IPS DF 6.9 (cell line): ENCODE data around the gene ADAMTS12.

Source experiments
- DNase-seq: peaks from one replicate; pipeline ENCODE4 v3.0.0-alpha.2; 2013; ENCODE audit warnings: low read depth, low spot score
- H3K27ac ChIP-seq: one replicate; pipeline ENCODE4 v1.5.1; 2013; ENCODE audit warnings: low read length, control low read depth
- H3K27me3 ChIP-seq: 2 replicates; pipeline ENCODE4 v1.6.1; 2013; ENCODE audit warnings: mild to moderate bottlenecking, low read length; ENCODE audit not compliant: control insufficient read depth, insufficient read depth
- H3K36me3 ChIP-seq: 2 replicates; pipeline ENCODE4 v1.6.1; 2013; ENCODE audit warnings: low read length; ENCODE audit not compliant: control insufficient read depth, insufficient read depth
- H3K4me1 ChIP-seq: 2 replicates; pipeline ENCODE4 v1.6.1; 2013; ENCODE audit warnings: low read length; ENCODE audit not compliant: control insufficient read depth, insufficient read depth
- H3K4me3 ChIP-seq: 2 replicates; pipeline ENCODE4 v1.5.1; 2013; ENCODE audit warnings: mild to moderate bottlenecking, low read length
- H3K9me3 ChIP-seq: 2 replicates; pipeline ENCODE4 v1.6.1; 2013; ENCODE audit warnings: low read length, inconsistent platforms; ENCODE audit not compliant: control insufficient read depth, insufficient read depth
- WGBS: extraction: QIAGEN DNeasy Blood & Tissue Kit; methylation state at CpG from one replicate; pipeline ENCODE4 v1.1.7; 2013; ENCODE audit warnings: mixed read lengths, missing lambda C conversion rate; ENCODE audit not compliant: insufficient read length, insufficient coverage; 5-methylcytosine and 5-hydroxymethylcytosine counted together

The ADAMTS12 gene

DNA sequence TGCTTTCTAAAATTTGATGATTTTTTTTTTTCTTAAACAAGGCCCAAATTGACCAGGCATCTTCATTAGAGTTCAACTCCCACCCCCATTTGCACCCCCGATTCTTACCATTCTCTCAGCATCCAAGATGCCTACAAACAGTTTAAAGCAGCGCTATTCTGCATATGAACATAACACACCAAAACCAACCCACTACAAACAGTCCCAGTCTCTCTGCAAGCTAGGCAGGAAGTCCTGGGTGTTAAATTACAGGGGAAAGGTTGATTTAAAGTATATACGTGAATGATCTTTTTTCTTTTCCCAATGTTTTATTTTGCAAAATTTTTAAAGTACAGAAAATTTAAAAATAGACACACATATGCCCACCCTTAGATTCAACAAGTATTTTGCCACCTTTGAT is 127.0 kb downstream of the ADAMTS12 start:
- no peak overlapping the region for H3K4me3 ChIP-seq
- no CpG with 5 or more reads among the region's 3 CpGs for WGBS
- no peaks in the 10 kb centered on the region for H3K9me3 ChIP-seq
- no peaks in the 10 kb centered on the region for H3K27me3 ChIP-seq
- no peaks in the 10 kb centered on the region for H3K36me3 ChIP-seq
- H3K4me1 ChIP-seq = peaks cover 5% of the 10 kb centered on the region; the same call in 1 of the 2 replicates
- no peak overlapping the region for H3K27ac ChIP-seq
- DNase-seq = no peak

DNA sequence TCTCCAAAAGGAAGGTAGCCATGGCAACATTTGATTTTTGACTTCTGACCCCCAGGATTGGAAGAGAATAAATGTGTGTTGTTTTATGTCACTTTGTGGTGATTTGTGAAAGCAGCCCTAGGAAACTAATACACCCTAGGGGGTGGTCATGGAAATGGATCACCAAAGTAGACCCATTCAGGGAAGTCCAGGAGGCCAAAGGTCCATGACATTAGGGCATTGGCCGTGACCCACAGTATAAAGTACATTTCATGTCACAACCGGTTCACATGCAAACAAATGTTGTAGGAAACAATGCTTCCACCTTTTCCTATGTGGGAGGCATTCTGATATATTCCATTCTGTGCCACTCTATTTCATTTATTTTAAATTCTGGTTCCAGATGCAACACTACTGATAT is 128.4 kb downstream of the ADAMTS12 start:
- Histone ChIP-seq H3K27ac (no peak overlapping the region), H3K27me3 (no peaks in the 10 kb centered on the region), H3K4me1 (peaks cover 5% of the 10 kb centered on the region; the same call in 1 of the 2 replicates), H3K36me3 (no peaks in the 10 kb centered on the region), H3K9me3 (no peaks in the 10 kb centered on the region), H3K4me3 (no peak overlapping the region)
- WGBS = no CpG with 5 or more reads among the region's 2 CpGs
- DNase-seq = no peak

DNA sequence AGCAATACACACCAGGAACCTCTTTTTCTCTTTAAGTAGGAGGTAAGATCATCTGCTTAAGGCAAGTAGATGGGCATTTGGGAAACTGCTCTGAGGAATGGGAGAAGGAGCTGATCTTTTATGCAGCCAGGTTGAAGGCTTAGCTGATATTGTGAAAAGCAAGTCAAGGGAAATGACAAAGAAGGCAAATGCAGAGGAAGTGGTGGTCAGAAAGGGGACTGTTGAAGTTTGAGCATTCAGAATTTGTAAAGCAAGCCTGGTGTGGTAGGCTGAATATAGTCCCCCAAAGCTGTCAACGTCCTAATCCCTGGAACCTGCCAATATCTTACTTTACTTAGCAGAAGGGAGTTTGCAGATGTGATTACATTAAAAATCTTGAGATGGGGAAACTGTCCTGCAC is 128.9 kb downstream of the ADAMTS12 start:
- H3K4me1 ChIP-seq = peaks cover 5% of the 10 kb centered on the region; the same call in 1 of the 2 replicates
- H3K27me3 ChIP-seq = no peaks in the 10 kb centered on the region
- no peak overlapping the region for H3K4me3 ChIP-seq

DNA sequence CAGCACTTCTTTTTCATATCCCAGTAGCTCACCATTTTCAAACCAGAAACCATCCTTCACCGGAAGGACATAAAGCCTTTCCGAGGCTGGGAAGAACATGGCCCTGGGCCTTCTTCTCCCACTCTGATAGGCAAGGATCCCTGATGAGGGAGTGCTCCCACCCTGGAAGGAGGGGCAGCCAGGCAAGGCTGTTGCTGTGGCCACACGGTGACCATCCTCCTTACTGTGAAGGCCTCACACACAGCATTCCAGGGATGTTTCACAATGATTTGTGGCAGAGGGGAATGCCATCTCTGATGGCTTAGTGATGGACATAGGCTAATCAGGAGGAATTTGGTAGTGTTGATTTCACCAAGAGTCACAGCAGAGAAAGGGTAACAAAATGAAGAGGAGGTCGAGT is 130.7 kb downstream of the ADAMTS12 start:
- H3K4me1 ChIP-seq = peaks cover 5% of the 10 kb centered on the region; the same call in 1 of the 2 replicates
- WGBS = no CpG with 5 or more reads among the region's 4 CpGs

More for the DNA sequence above, 128.9 kb downstream of the ADAMTS12 start:
- Histone ChIP-seq H3K9me3 (no peaks in the 10 kb centered on the region), H3K36me3 (no peaks in the 10 kb centered on the region), H3K27ac (no peak overlapping the region)
- DNase-seq = no peak
- no CpG with 5 or more reads among the region's 1 CpG for WGBS

DNA sequence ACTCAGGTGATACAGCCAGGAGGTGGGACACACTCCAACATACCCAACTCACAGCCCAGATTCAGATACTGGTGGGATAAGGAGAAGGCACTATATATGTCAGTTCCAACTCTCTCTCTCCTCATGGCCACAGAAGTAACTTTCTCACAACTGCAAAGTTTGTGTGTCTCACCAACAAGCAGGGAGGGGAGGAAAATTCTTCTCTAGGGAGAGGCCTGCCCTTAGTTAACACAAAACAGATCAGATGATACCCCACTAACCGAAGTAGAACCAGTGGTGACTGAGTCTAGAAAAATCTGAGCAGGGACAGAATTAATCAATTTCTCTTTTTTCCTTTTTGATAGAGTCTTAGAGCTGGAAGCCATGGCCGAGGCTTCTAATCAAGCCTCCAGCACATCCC is 133.1 kb downstream of the ADAMTS12 start:
- H3K27ac ChIP-seq = no peak overlapping the region
- H3K4me1 ChIP-seq = peaks cover 4% of the 10 kb centered on the region; the same call in 1 of the 2 replicates
- WGBS = no CpG with 5 or more reads among the region's 2 CpGs
- DNase-seq = no peak
- H3K36me3 ChIP-seq = no peaks in the 10 kb centered on the region
- H3K9me3 ChIP-seq = no peaks in the 10 kb centered on the region
- H3K27me3 ChIP-seq = no peaks in the 10 kb centered on the region
- no peak overlapping the region for H3K4me3 ChIP-seq

More for the DNA sequence above, 130.7 kb downstream of the ADAMTS12 start:
- no peaks in the 10 kb centered on the region for H3K27me3 ChIP-seq
- no peak overlapping the region for H3K4me3 ChIP-seq
- DNase-seq = no peak
- H3K27ac ChIP-seq = no peak overlapping the region
- no peaks in the 10 kb centered on the region for H3K36me3 ChIP-seq
- no peaks in the 10 kb centered on the region for H3K9me3 ChIP-seq

DNA sequence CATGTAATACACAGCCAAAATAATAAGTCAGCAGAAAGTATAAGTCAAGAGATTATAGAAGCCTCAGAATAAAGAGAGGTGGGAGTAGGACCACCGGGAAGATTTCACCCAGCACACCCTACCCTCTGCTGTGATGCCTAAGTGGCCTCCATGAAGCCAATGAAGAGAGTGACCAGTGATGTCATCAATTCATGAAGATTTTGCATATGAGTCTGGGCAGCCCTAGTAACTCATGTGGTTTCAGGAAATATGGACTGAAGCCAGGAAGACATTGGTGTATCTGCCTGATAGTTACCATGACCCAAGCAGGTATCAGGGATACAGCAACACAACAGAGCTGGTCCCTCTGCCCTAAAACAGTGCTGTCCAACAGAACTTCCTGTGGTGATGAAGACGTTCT is 135.3 kb downstream of the ADAMTS12 start:
- H3K27ac ChIP-seq = no peak overlapping the region
- WGBS = no CpG with 5 or more reads among the region's 2 CpGs
- no peaks in the 10 kb centered on the region for H3K9me3 ChIP-seq
- H3K4me1 ChIP-seq = peaks cover 4% of the 10 kb centered on the region; the same call in 1 of the 2 replicates
- no peak for DNase-seq
- H3K4me3 ChIP-seq = no peak overlapping the region
- no peaks in the 10 kb centered on the region for H3K36me3 ChIP-seq
- H3K27me3 ChIP-seq = no peaks in the 10 kb centered on the region

DNA sequence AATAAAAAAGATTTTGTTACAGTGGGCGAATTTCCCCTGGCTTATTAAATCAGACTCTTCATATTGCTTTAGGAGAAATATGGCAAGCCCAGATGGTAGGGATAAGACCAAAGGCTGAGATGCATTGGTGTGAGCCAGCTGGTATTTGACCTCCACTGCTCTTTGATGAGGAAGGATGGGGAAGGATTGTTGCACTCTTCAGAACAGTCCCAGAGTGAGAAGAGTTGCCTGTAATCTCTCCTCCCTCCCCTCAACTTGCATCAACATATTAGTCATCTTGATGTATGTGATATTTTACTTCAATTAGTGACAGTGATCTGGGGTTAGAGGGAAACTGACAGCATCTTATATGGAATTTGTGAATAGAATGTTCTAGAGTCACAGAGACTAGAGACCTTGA is 136.6 kb downstream of the ADAMTS12 start:
- no peak for DNase-seq
- WGBS = no CpG with 5 or more reads among the region's 1 CpG
- H3K27ac ChIP-seq = no peak overlapping the region
- H3K4me3 ChIP-seq = no peak overlapping the region
- H3K27me3 ChIP-seq = no peaks in the 10 kb centered on the region
- H3K9me3 ChIP-seq = no peaks in the 10 kb centered on the region
- H3K36me3 ChIP-seq = no peaks in the 10 kb centered on the region
- no peaks in the 10 kb centered on the region for H3K4me1 ChIP-seq

DNA sequence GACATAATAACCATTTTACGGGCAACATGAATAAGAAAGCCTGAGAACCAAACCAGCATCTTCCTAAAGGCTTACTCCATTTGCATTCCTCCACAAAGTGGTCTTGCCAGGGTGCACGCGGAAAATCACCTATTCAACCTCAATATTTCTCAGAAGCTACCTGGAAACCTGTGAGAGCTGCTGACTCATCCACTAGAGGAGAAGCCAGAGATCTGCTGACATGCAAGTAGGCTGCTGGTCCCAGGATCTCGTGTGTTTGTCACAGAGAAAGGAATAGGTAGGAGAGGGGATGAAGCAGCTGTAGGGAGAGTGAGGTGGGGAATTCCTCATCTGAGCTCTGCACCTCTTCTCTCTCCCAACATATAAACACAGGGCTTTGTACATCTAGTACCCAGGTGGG is 138.1 kb downstream of the ADAMTS12 start:
- DNase-seq = no peak
- no peak overlapping the region for H3K27ac ChIP-seq
- no peaks in the 10 kb centered on the region for H3K4me1 ChIP-seq
- no peaks in the 10 kb centered on the region for H3K9me3 ChIP-seq
- H3K27me3 ChIP-seq = no peaks in the 10 kb centered on the region
- no peaks in the 10 kb centered on the region for H3K36me3 ChIP-seq
- no CpG with 5 or more reads among the region's 4 CpGs for WGBS
- no peak overlapping the region for H3K4me3 ChIP-seq

DNA sequence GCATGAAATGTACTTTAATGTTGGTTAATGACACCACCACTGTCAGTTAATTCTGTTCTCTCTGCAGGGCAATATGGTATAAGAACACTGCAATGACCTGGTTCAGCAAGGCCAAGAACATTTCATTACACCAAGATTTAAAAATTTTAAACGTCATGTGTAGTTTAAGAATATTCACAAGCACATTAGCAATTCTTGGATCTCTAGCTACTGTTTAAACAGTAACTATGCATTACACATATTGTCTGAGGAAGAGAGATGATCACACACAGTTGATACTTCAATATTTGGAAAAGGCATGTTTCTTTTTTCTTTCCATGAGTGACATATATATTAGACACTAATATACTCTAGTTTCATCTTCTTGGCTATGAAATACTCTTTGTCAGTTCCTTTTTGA is 143.0 kb downstream of the ADAMTS12 start:
- Histone ChIP-seq H3K27ac (no peak overlapping the region), H3K4me1 (no peaks in the 10 kb centered on the region), H3K4me3 (no peak overlapping the region), H3K9me3 (no peaks in the 10 kb centered on the region), H3K27me3 (no peaks in the 10 kb centered on the region), H3K36me3 (no peaks in the 10 kb centered on the region)
- no CpG with 5 or more reads among the region's 1 CpG for WGBS
- no peak for DNase-seq

DNA sequence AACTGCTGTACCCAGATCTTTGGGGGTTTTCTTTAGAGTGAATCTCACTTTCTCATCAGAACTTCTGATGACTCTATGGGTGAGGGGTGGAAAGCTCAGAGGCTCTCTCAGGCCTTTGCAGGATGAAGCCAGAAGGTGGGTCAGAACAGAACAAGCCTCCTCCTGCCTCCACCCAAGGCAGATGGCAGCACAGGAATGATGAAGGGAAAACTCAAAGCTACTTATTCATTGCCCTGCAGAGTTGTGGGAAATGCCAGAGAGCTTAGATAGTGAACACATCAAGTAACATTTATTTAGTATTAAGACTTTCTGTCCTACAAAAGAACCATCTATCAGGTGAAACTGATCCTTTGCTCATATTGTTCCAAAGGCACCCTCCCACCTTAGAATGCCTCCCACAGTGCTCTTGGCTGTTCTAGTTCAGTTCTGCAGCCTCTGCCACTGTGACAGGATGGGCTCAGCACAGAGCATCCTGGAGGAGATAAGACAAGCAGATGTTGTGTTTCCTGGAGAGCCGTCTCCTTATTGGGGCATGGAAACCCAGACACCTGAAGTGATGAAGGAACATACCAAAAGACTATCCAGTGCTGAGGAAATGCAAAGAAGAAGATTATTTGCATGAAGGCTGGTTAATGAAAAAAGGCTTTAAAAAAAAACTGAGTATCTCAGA is 146.6 kb downstream of the ADAMTS12 start:
- no peak overlapping the region for H3K4me3 ChIP-seq
- no peak overlapping the region for H3K27ac ChIP-seq
- H3K9me3 ChIP-seq = no peaks in the 10 kb centered on the region
- no peaks in the 10 kb centered on the region for H3K36me3 ChIP-seq
- WGBS = no CpG with 5 or more reads among the region's 1 CpG
- no peaks in the 10 kb centered on the region for H3K27me3 ChIP-seq
- no peaks in the 10 kb centered on the region for H3K4me1 ChIP-seq
- no peak for DNase-seq

DNA sequence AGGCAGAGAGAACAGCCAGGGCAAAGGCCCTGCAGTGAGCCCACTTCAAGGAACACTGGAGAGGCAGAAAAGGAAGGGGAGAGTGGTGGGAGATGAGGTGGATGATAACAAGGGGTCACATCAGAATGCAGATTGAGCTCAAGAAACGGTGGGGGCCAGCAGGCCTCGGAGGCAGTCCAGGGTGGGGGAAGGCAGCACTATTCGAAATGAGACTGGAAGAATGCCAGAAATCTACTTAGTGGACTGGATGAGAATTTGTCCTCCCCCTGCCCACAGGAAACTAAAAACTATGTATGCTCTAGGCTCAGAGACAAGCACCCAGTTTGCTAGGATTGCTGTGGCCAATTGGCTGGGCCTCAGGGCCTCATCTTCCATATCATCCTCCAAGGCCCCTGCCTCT is 148.7 kb downstream of the ADAMTS12 start:
- Histone ChIP-seq H3K4me3 (no peak overlapping the region), H3K27me3 (no peaks in the 10 kb centered on the region), H3K36me3 (no peaks in the 10 kb centered on the region), H3K9me3 (no peaks in the 10 kb centered on the region), H3K27ac (no peak overlapping the region), H3K4me1 (peaks cover 2% of the 10 kb centered on the region)
- no CpG with 5 or more reads among the region's 3 CpGs for WGBS
- no peak for DNase-seq
